ENCODE data around the gene TSGA10.

- no peak for TF ChIP-seq CTCF (IDR thresholded peaks at IDR 0.05; ENCODE audit: extremely low read depth in 1 of 2, insufficient read depth in 1 of 2, low read depth in 1 of 2, low read length in 2 of 2)
- TF ChIP-seq EZH2 (IDR thresholded peaks at IDR 0.05; ENCODE audit: borderline replicate concordance, low read depth, low read length, severe bottlenecking), result no peak
- TF ChIP-seq POLR2A (IDR thresholded peaks at IDR 0.05; ENCODE audit: low read depth, low read length), result no peak
- TF ChIP-seq, protein P1, sequence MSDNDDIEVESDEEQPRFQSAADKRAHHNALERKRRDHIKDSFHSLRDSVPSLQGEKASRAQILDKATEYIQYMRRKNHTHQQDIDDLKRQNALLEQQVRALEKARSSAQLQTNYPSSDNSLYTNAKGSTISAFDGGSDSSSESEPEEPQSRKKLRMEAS (IDR thresholded peaks at IDR 0.05; ENCODE audit: insufficient read depth, insufficient read length), result no peak
- no peak for TF ChIP-seq MYC (IDR thresholded peaks at IDR 0.05; ENCODE audit: low read depth, low read length)
These were observed 205.6 kb downstream of the TSGA10 start for GRCh38 chr2:98948956-98949739.

All from endothelial cell of umbilical vein (primary cell).